GM18507 (cell line): ENCODE data around the gene SIK3.
A peak's percentile ranks its signal among the peaks of the same experiment; 100 is the strongest.
"Not testable (repeated sequence)": the region's sequence is repeated elsewhere in the genome, so short reads cannot be mapped to it uniquely, and the experiment has no call there.

Experiments used
- DNase-seq: peaks from one replicate; pipeline ENCODE4 v3.0.0; 2011; ENCODE audit warnings: low read depth; ENCODE audit not compliant: insufficient read length; ENCODE audit errors: extremely low spot score
- FAIRE-seq: peaks from 2 replicates; lab custom pipeline; 2011; peaks lifted over from hg19 to GRCh38; lab: Jason Lieb, UNC

The SIK3 gene

DNA sequence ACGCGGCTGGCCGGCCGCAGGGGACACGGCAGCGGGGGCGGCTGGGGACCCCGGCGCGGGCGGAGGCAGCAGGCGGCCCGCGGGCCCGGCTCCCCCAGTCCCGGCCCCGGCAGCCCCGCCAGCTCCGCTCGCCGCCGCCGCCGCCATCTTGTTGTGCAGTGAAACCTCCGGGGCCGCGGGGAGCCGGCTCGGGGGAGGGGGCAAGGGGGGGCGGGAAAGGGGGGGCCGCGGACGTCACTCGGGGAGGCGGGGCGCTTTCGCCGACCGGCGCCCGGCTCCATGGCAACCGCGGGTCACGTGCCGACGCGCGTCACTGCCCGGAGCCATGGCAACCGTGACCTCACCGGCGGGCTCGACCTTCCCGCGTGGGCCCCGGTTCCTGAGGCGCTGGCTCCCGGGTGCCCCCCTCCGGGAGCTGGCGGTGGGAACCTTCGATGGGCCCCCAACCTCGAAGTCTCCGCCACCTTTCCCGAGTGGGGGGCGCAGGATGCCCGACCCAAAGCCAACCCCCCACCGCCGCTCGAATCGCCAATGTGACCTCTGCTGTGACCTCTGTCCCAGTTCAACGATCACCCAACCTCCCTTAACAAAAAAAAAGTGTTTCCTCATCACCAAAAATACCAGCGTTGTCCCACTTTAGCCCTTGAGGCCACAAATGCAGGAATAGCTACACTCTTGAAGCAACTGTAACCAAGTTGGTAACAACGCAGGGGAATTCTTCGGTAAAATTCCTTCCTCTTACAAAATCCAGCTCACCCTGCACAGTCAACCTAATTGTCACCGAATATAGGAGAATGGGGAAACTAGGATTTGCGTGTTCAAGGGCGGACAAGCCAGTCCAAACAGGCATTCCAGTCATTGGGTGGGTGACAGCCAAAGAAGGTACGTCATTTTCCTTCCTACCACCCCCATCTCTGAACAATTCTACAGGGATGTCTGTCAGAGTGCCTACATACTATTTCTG, at the start of gene SIK3:
Gene SIK3 (minus strand): TSS at position 160 of the 964 bp plus-strand sequence. CDS start 13 bp downstream, at position 147.
- peak; percentile 77 for FAIRE-seq

DNA sequence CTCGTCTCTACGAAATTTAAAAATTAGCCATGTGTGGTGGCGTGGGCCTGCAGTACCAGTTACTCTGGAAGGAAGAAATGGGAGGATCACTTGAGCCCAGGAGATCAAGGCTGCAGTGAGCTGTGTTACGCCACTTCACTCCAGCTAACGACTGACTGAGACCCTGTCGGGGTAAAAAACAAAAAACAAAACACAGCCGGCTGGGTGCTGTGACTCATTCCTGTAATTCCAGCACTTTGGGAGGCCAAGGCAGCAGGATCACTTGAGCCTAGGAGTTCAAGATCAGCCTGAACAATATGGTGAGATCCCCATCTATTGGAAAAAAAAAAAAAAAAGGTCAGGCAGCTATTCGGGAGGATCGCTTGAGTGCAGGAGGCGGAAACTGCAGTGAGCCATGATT, 48.3 kb upstream of the SIK3 start:
- DNase-seq (no peak), FAIRE-seq (no peak)

More for the DNA sequence above, at the start of gene SIK3:
- DNase-seq = peak; percentile 98

DNA sequence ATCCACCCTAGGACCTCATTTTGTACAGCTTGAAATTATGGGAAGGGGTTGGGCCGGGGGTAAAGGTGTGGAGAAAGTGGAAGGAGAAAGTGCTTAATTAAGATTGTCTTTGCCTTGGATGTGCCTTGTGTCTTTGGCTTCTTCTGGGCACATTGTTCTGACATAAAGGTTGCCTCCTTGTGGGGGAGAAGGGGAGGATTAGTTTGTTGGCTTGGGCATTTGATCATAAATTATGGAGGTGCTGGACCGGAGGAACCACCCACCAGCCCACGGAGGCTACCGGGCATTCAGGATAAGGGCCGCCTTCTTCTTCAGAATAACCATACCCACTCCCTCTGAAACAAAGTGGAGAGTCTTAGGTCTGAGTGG, 47.1 kb upstream of the SIK3 start:
- FAIRE-seq (no peak), DNase-seq (no peak)

DNA sequence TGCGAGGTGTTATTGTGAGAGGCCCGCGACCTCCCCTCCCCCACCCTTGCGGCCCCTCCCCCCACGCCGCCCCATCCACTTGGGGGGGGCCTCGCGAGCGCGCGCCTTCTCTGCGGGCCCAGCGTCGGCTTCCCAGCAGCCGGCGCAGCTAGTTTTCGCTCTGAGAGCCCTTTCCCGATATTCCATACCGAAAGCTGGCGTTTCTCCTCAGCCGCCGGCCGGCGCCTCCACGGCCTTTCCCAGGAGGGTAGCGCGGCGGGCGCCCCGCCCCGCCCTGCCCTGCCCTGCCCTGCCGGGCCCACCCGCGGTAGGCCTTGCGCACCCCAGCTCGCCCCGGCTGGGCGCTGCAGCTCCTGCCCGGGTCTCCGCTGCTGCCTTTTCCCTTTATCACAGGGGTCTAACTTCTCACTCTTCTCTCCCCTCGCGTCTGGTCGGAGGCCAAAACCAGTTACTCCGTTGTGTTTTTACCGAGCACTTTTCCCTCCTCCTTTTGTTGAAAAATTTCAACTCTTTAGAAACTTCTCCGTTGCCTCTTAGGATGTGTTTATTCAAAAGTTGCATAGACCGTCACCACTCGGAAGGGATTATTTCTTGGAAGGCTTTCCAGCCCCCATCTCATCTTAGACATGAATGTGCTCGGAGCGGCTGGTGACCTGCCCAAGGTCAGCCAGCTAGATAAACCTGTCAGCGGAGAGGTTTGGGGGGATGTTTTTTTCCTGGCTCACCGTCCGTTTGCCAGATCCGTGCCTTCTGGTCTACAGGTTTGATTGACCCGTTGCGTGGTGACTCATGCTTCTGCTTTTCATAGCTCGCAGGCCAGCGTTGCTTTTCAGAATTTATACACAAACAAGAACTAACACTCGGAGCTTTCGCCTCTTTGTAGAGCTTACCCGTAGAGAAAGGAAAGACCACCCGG, 46.5 kb upstream of the SIK3 start:
- DNase-seq (no peak), FAIRE-seq (peak; percentile 75)

DNA sequence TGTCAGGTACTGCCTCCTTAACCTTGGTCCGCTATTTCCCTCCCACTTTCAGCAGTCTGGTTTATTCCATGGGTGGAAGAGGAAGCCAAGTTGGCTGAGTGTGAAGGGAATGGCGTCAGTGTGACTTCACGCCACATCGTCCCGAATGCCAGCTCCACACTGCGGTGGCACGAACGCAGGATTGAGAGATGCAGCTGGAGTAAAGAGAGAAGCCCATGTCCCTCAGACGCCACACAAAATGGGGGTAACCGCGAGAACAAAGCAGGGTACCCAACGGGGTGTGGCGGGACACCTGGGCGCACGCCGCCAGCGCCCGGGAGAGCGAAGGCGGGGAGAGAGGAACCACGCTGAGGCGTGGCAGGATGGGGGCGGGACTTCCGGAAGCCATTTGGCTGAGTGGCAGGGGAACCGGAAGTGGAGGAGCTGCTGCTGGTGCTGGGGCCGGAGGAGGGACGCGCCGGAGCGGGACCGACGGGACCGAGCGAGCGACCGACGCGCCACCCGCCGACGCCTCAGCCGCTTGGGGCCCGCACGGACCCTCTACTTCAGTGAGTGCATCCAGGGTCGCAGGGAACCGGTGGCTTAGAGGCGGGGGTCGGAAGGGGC, 45.7 kb upstream of the SIK3 start, which contains the start of gene PAFAH1B2:
Gene PAFAH1B2 (plus strand): TSS at position 417 of the 606 bp plus-strand sequence. CDS start 8,161 bp downstream, outside the sequence.
- DNase-seq (peak; percentile 100), FAIRE-seq (peak; percentile 93)

DNA sequence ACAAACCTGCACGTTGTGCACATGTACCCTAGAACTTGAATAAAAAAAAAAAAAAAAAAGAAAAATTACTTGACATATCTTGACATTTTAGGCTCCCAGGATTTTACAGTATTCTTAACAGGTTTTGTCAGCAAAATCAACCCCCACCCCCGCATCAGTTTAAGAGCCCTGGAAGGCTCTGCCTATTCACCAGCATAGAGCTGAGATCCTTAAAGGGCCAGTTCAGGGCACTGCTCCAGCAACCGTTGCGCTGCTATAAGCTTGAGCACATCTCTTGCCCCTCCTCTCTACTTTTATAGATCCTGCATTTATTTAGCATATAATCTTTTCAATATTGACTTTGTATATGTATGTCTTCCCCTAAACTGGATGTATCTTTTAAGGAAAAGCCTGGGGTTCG, 45.2 kb upstream of the SIK3 start:
- no peak for DNase-seq

DNA sequence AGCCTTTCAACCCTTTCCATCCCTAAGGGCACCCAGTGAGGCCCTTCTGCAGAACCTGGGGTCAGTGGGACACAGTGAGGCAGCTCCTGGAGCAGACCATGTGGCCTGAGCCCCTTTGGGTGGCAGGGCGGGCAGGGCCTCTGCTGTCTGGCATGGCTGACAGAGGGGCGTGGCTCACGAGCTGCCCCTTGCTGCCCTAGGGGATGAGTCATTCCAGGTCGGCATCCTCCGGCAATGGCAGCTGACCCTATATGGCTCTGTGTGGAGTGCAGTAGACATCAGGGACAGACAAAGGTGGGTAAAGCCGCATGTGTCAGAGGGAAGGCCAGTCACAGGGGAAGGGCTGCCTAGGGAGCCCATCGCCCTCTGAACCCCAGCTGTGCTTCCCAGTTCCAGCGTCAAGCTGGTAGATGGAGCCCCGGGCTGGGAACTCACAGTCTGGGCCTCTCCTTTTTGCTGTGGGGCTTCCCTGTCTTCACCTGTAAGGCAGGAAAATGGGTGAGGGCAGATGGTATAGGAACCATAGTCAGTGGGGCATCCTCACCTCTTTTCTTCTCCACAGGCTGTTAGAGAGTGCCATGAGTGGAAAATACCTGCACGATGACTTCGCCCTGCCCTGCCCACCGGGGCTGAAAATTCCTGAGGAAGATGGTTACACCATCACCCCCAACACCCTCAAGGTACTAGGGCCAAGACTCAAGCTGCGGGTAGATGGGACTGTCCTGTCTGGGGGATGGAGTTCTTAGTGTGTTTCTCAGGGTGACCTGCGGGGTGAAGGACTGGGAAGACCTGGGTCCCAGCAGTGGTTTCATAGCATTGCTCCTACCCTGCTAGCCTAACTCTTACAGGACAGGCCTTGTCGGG, 39.2 kb upstream of the SIK3 start:
- not testable (repeated sequence) for DNase-seq, FAIRE-seq

More for the DNA sequence above, 45.2 kb upstream of the SIK3 start:
- FAIRE-seq = no peak

DNA sequence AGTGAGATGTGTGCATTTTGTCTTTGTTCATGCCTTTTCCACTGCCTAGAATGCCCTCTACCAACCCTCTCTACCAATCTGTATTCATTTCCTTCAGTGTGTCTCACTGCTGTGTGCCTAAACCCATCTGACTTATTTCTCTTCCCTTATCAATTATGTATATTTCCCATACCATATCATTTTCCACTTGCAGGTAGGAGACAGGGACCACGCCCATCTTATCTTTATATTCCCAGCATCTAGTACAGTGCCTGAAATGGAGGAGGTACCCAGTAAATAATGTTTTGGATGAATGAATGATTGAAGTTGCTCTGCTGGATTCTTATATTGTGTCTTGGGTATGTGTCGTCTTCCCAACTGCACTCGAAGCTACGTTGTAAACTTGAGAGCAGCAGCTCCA, 36.8 kb upstream of the SIK3 start:
- FAIRE-seq, DNase-seq: not testable (repeated sequence)

DNA sequence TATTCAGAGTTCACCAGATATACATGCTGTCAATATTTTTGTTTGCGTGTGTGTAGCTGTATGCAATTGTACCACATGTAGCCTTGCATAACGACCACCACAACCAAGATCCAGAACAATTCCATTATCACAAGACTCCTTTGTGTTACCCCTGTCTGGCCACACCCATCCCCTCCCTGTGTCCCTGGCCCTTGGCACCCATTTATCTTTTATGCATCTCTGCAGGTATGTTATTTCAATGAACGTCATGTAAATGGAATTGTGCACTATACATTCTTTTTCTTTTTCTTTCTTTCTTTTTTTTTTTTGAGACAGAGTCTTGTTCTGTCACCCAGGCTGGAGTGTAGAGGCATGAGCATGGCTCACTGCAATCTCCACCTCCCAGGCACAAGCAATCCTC, 36.2 kb upstream of the SIK3 start:
- no peak for DNase-seq
- FAIRE-seq = no peak

DNA sequence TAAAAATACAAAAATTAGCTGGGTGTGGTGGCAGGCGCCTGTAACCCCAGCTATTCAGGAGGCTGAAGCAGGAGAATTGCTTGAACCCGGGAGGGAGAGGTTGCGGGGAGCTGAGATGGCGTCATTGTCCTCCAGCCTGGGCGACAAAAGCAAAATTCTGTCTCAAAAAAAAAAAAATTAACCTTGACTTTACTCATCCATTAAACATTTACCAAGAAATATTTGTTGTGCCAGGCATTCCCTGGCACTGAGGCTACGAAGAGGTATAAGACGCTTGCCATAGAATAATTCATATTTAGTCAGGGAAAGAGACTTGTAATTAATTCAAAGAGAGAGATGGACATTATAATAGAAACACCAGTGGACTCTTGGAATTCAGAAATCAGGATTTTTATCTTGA, 32.7 kb upstream of the SIK3 start:
- no peak for FAIRE-seq

DNA sequence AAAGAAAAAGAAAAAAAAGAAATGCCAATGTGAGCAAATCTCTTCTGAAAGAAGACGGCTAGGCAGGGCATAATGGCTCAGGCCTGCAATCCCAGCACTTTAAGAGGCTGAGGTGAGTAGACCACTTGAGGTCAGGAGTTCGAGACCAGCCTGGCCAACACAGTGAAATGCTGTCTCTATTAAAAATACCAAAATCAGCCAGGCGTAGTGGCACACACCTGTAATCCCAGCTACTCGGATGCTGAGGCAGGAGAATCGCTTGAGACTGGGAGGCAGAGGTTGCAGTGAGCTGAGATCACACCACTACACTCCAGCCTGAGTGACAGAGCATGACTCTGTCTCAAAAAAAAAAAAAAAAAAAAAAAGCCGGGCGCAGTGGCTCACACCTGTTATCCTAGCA, 32.2 kb upstream of the SIK3 start:
- DNase-seq, FAIRE-seq: not testable (repeated sequence)

More for the DNA sequence above, 32.7 kb upstream of the SIK3 start:
- no peak for DNase-seq

DNA sequence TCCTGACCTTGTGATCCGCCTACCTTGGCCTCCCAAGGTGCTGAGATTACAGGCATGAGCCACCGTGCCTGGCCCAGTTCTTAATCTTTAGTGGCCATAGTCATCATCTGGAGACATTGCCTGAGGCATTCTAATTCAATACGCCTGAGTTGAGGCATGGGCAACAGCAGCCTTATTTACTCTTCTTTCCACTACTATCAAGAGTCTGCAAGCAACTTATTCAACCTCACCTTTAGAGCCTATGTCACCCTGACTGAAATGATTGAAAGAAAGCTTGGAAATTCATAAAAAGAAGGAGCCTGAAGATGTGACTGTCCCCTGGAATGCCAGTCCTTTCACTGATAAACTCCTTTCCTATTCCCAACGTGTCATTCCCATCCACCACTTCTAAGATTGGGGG, 30.1 kb upstream of the SIK3 start:
- FAIRE-seq = no peak
- no peak for DNase-seq

DNA sequence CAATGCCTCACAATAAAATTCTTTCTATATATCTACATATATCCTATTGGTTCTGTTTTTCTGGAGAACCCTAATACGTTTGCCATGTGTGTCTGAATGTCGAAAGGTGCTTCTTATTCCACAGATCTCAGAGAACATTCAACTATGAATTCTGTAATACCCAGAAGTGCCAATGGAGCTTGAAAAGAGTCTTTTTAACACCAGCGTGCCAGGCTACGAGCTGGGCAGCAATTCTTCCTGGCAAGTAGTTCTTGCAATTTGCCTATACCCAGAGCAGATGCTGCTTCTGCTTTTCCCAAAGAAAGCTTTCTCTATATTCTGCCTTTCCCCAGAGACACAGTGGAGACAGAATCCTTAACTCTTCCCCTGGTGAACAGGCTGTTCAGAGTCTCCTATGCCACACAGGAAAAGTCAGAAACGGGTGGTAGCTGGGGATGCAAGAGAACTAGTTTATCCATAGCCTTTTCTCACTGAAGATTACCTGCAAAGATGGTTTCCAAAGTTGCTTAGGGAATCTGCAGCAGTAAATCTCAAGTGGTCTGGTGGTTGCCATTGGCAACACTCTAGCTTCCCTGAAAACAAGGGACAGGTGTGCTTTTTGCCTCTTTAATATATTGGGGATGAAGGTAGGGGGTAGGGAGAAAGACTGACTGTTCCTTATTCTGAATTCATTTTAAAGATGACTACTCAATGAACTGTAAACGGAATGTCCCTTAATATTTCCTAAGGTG, 29.1 kb upstream of the SIK3 start:
- DNase-seq = no peak
- FAIRE-seq = no peak

DNA sequence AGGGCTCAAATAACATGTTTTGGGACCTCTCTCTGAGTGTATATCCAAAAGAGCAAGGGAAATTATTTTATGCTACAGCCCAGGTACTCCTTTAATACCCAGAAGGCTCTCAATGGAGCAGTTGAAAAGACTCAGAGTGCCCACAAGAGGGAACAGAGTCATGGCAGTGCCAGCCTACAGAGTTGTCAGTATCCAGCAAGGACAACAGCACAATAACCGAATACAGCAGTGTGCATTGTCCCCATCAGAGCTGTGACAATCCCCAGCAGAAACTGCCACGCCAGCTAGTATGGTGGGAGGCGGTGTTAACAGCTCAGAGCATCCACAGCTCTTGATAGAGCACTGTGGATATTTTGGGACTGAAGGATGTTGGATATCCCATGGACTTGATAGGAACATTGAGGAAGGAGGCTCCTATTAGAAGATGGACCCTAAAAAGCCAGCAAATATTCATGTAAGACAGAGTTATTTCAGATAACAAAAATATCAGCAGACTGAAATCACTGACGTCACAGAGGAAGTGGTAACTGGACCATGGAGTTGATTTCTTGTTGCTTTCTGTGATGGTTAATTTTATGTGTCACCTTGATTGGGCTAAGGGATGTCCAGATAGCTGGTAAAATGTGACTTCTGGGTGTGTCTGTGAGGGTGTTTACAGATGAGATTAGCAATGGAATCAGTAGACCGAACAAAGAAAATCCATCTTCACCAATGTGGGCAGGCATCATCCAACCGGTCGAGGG, 28.2 kb upstream of the SIK3 start:
- no peak for DNase-seq
- FAIRE-seq = no peak

DNA sequence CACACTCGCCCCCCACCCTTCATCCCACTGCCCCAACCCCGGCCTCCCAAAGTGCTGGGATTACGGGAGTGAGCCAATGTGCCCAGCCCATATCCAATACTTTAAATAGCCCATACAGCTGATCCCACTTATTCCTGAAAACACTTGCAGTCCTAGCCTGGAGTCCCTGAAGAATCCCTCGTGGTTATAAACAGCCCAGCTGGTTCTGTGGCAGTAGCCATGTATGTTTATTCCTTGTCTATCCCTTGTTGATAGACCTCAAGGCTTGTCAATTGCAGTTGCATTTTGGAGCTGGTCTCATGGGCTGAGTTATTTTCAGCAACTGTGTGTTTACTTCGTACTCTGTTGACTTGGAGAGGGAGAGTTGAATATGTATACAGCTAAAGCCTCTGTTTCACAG, 24.3 kb upstream of the SIK3 start:
- no peak for DNase-seq
- no peak for FAIRE-seq

DNA sequence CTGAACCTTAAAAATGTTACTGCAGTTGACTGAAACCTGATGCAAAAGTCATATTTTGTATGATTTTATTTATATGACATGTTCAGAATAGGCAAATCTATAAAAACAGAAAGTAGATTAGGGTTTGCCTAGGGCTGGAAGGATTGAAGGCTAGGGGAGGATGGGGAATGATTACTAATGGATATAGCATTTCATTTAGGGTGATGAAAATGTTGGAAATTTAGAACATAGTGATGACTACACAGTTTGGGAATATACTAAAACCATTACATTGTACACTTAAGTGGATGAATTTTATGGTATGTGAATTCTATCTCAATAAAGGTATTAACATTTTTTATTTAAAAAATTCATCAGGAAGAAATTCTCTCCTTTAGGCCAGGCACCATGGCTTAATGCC, 22.9 kb upstream of the SIK3 start:
- DNase-seq (no peak), FAIRE-seq (no peak)

DNA sequence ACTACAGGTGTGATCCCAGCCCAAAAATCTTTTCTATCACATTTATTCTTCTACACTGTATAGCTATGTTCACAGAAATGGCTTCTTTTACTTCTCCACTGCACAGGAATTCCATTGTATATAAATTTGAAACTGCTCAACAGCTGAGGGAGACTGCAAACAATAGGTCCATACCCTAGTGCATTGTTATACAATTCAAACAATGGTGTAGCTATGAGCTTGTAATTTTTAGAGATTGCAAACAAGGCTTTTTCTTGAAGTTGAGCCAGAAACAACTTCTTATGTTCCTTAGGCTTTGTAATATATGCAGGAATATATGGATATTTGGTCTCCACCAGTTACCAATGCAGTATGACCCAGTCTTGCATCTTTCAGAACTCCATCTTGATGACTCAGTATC, 19.5 kb upstream of the SIK3 start:
- DNase-seq = no peak
- FAIRE-seq = no peak
